ENCODE measurements around the gene PMEL. TPM values are rescaled to one million over a fixed set of nuclear protein-coding genes. Genes with fewer than 3 reads are reported as not detected.

Gene PMEL
- polyA plus RNA-seq, 1 experiment: 1.8 TPM

DNA sequence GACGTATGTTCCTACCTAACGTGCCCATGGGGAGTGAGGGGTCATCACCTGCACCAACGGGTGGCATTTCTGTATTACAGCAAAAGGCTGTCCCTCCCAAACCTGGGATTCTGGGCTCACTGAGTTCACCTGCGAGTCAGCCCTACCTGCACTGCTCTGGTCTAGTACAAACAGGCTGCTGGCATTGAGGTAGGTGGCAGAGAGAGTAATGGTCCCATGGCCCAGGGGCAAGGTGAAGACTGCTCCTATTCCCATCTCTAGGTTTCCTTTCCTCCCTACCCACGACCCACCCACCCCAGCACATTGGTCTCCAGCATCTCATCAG, 31.7 kb upstream of the PMEL start:
- TF ChIP-seq, protein P1, sequence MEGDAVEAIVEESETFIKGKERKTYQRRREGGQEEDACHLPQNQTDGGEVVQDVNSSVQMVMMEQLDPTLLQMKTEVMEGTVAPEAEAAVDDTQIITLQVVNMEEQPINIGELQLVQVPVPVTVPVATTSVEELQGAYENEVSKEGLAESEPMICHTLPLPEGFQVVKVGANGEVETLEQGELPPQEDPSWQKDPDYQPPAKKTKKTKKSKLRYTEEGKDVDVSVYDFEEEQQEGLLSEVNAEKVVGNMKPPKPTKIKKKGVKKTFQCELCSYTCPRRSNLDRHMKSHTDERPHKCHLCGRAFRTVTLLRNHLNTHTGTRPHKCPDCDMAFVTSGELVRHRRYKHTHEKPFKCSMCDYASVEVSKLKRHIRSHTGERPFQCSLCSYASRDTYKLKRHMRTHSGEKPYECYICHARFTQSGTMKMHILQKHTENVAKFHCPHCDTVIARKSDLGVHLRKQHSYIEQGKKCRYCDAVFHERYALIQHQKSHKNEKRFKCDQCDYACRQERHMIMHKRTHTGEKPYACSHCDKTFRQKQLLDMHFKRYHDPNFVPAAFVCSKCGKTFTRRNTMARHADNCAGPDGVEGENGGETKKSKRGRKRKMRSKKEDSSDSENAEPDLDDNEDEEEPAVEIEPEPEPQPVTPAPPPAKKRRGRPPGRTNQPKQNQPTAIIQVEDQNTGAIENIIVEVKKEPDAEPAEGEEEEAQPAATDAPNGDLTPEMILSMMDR (IDR thresholded peaks at IDR 0.05; ENCODE audit: insufficient read depth, low read depth, low read length): no peak
- H3K4me3 ChIP-seq (ENCODE audit: low read depth, low read length): peak overlapping the region; percentile 72
- ChIA-PET CTCF (interaction anchor here (0.6 to 6.9 kb wide), 15 partner anchors 9 to 811 kb away, joined by 3 to 86 read pairs (median 4); partner anchors contain the start of genes IKZF4 and PA2G4), POLR2A (interaction anchor here (0.6 to 1.0 kb wide), 3 partner anchors 9 to 121 kb away, joined by 3 read pairs; partner anchors contain the start of gene ZC3H10)
- H3K27me3 ChIP-seq (ENCODE audit: control insufficient read depth, insufficient read depth, low read length): no peaks in the 10 kb centered on the region
- peaks cover 9% of the 10 kb centered on the region for H3K36me3 ChIP-seq (ENCODE audit: control insufficient read depth, insufficient read depth, low read length)
- no peak for DNase-seq (ENCODE audit: low read depth)

DNA sequence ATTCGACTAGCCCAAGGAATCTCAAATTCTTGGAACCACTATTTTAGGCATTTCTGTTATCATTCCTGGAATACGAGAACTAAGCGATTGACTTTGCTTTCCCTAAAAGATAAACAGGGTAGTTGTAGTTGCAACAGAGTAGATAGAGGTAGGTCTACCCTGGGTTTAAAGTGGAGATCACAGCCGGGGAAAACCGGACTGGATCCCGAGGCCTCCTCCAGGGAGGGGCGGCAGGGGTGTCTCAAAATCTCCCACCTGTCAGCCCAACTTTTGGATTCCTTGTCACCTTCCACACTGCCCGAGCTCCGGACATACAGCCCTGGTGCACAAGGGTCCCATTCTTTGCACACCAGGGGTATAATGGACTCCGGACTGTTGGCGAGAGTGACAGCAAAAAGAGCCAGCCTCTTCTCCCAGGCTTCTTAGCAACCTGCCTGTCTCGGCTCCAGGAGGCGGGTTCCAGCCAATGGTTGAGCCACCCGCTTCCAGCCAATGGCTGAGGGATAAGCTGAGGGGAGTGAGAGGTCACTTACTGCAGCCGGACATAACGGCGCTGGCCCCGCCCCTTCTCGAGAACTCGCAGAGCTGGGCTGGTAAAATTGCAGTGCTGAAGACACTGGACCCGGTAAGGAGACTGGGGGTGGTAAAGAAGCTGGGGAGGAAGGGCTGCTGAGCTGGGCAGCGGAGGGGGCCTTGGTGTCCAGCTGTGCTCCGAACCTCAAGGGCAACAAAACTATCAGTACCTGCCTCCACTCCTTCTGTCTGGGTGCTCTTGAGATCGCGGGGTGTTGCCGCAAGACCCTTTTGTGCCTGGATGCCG, 31.1 kb upstream of the PMEL start, which contains the start of gene SUOX:
Gene SUOX (plus strand): TSS at position 562 of the 820 bp plus-strand sequence. CDS start 4,946 bp downstream, outside the sequence.
- no peaks in the 10 kb centered on the region for H3K27me3 ChIP-seq (ENCODE audit: control insufficient read depth, insufficient read depth, low read length)
- TF ChIP-seq, protein P1 (IDR thresholded peaks at IDR 0.05; ENCODE audit: insufficient read depth, low read depth, low read length): no peak
- ChIA-PET CTCF (interaction anchor here (0.6 to 6.9 kb wide), 25 partner anchors 9 to 810 kb away, joined by 3 to 86 read pairs (median 4); partner anchors contain the start of genes IKZF4, MMP19 and PA2G4), POLR2A (interaction anchor here (0.6 to 1.0 kb wide), 4 partner anchors 10 to 121 kb away, joined by 3 to 13 read pairs (median 3); partner anchors contain the start of gene ZC3H10)
- peak within 1 kb of the TSS; percentile 72 for H3K4me3 ChIP-seq (ENCODE audit: low read depth, low read length)
- peak; percentile 89 for DNase-seq (ENCODE audit: low read depth)
- H3K36me3 ChIP-seq (ENCODE audit: control insufficient read depth, insufficient read depth, low read length): peaks cover 14% of the 10 kb centered on the region

DNA sequence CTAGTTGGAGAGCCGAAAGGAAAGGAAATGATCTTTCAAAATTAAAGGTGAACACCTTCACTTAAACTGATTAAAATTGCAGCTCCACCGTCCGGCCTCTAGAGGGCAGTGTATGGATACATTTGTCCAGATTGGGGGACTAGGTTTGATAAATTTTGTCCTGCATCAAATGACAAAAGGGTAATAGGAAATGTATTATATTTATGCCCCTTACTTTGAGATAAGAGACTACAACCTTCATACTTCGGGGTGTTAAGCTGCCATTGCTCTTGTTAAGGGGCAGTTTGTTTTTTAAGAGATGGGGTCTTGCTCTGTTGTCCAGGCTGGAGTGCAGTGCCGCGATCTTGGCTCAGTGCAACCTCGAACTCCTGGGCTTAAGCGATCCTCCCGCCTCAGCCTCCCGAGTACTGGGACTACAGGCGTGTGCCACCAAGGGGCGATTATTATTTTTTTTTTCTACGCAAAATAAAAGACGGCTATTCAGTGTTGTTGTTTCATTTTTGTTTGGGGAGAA, 30.4 kb upstream of the PMEL start:
- no peak for DNase-seq (ENCODE audit: low read depth)
- TF ChIP-seq, protein P1 (IDR thresholded peaks at IDR 0.05; ENCODE audit: insufficient read depth, low read depth, low read length): peak; percentile 78
- ChIA-PET CTCF (interaction anchor here (0.6 to 6.9 kb wide), 26 partner anchors 9 to 258 kb away, joined by 3 to 86 read pairs (median 5); partner anchors contain the start of genes IKZF4, MMP19, PA2G4 and RAB5B), POLR2A (interaction anchor here (1.0 kb wide), 1 partner anchor 33 kb away, joined by 13 read pairs; no protein-coding TSS in a partner anchor)
- H3K36me3 ChIP-seq (ENCODE audit: control insufficient read depth, insufficient read depth, low read length): peaks cover 14% of the 10 kb centered on the region
- no peaks in the 10 kb centered on the region for H3K27me3 ChIP-seq (ENCODE audit: control insufficient read depth, insufficient read depth, low read length)
- H3K4me3 ChIP-seq (ENCODE audit: low read depth, low read length): peak overlapping the region; percentile 72

DNA sequence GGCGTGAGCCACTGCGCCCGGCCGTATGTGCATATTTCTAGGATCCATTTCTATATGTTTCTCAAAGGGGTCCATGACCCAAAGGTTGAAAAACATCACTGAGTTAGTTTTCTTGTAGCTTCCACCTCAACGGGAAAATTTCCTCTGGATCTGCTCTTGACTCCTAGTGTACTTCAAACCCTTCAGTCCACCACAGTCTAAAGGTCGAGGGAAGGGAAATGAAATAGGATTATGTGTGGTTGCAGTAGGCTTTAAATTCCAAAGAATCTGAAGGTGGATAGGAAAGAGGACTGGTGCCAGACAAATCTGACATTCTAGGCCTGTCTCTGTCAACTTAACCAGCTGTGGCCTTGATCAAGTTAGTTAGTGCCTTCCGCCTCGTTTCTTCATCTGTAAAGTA, 29.5 kb upstream of the PMEL start:
- TF ChIP-seq, protein P1 (IDR thresholded peaks at IDR 0.05; ENCODE audit: insufficient read depth, low read depth, low read length): no peak
- CTCF ChIA-PET: interaction anchor here (0.6 to 6.9 kb wide), 21 partner anchors 11 to 176 kb away, joined by 3 to 86 read pairs (median 7); partner anchors contain the start of genes IKZF4, MMP19, PA2G4 and RAB5B
- POLR2A ChIA-PET: no interaction called here
- H3K27me3 ChIP-seq (ENCODE audit: control insufficient read depth, insufficient read depth, low read length): no peaks in the 10 kb centered on the region
- H3K36me3 ChIP-seq (ENCODE audit: control insufficient read depth, insufficient read depth, low read length): peaks cover 22% of the 10 kb centered on the region
- no peak overlapping the region for H3K4me3 ChIP-seq (ENCODE audit: low read depth, low read length)
- no peak for DNase-seq (ENCODE audit: low read depth)
